Hepatocyte (in vitro differentiated cells): ENCODE measurements around the gene LAMA3. TPM values are rescaled to one million over a fixed set of nuclear protein-coding genes. Genes with fewer than 3 reads are reported as not detected.

ENCODE experiments used
- DNase-seq: peaks from one replicate; pipeline ENCODE4 v3.0.0-alpha.2; 2016; ENCODE audit warnings: low spot score
- H2AFZ ChIP-seq: fragments of 200-600 bp; sonication (generic); 2 replicates; pipeline ENCODE4 v1.6.0; 2016; ENCODE audit warnings: antibody characterized with exemption, mild to moderate bottlenecking
- H3K27ac ChIP-seq: fragments of 200-600 bp; sonication (generic); 2 replicates; pipeline ENCODE4 v1.5.1; 2016; ENCODE audit warnings: mild to moderate bottlenecking
- H3K27me3 ChIP-seq: fragments of 200-600 bp; sonication (generic); 2 replicates; pipeline ENCODE4 v1.6.1; 2016
- H3K36me3 ChIP-seq: fragments of 200-600 bp; sonication (generic); replicated peaks from 2 replicates; pipeline ENCODE4 v1.5.1; 2016; ENCODE audit warnings: low read depth; ENCODE audit not compliant: insufficient read depth
- H3K4me1 ChIP-seq: fragments of 200-600 bp; sonication (generic); 2 replicates; pipeline ENCODE4 v1.5.1; 2016; ENCODE audit warnings: mild to moderate bottlenecking, moderate library complexity; ENCODE audit not compliant: insufficient read depth
- H3K4me2 ChIP-seq: fragments of 200-600 bp; sonication (generic); 2 replicates; pipeline ENCODE4 v1.6.0; 2016
- H3K4me3 ChIP-seq: fragments of 200-600 bp; sonication (generic); 2 replicates; pipeline ENCODE4 v1.5.1; 2016; ENCODE audit warnings: mild to moderate bottlenecking
- H3K79me2 ChIP-seq: fragments of 200-600 bp; sonication (generic); 2 replicates; pipeline ENCODE4 v1.6.0; 2017; ENCODE audit warnings: mild to moderate bottlenecking
- H3K9me2 ChIP-seq: fragments of 200-600 bp; sonication (generic); replicated peaks from 2 replicates; pipeline ENCODE4 v1.6.0; 2017; ENCODE audit warnings: mild to moderate bottlenecking; ENCODE audit not compliant: insufficient read depth
- H3K9me3 ChIP-seq: fragments of 200-600 bp; sonication (generic); 2 replicates; pipeline ENCODE4 v1.5.1; 2016; ENCODE audit warnings: low read depth, mild to moderate bottlenecking
- H4K20me1 ChIP-seq: fragments of 200-600 bp; sonication (generic); 2 replicates; pipeline ENCODE4 v1.6.0; 2016; ENCODE audit warnings: mild to moderate bottlenecking; ENCODE audit not compliant: insufficient read depth, poor library complexity, severe bottlenecking
- CTCF ChIP-seq: fragments of 200-600 bp; sonication (generic); IDR thresholded peaks from 2 replicates; pipeline ENCODE4 v1.5.1; 2016; ENCODE audit warnings: antibody characterized with exemption, mild to moderate bottlenecking; ENCODE audit not compliant: poor library complexity
- EZH2 ChIP-seq: fragments of 200-600 bp; sonication (generic); IDR thresholded peaks from 2 replicates; pipeline ENCODE4 v1.6.1; 2016; ENCODE audit warnings: antibody characterized with exemption, mild to moderate bottlenecking, borderline replicate concordance
- EZH2phosphoT487 ChIP-seq: fragments of 200-600 bp; sonication (generic); IDR thresholded peaks from one replicate; pipeline ENCODE4 v1.6.1; 2018; ENCODE audit warnings: antibody characterized with exemption, mild to moderate bottlenecking, low read depth, moderate library complexity; ENCODE audit not compliant: unreplicated experiment, severe bottlenecking
- WGBS: methylation state at CpG from one replicate; pipeline ENCODE4 v1.1.6; 2016; ENCODE audit warnings: low lambda C conversion rate; ENCODE audit errors: missing lambda C conversion rate; 5-methylcytosine and 5-hydroxymethylcytosine counted together
- polyA plus RNA-seq: library from polyadenylated mRNA; unstranded; fragments of >200 nt; fragmentation: Nextera tagmentation; extraction: Ambion mirVana; gene quantifications from 2 replicates; pipeline ENCODE4 v1.2.1, GENCODE V29; 2016
- total RNA-seq: library from RNA; depleted of rRNA; stranded (reverse); fragments of >200 nt; gene quantifications from 2 replicates; pipeline ENCODE4 v1.2.3, GENCODE V29; 2014

Gene LAMA3
- total and polyA plus RNA-seq, 2 experiments from 2014 or later = 29.9 to 52.1 TPM

- no peaks in the 10 kb centered on the region for H3K9me3 ChIP-seq
- H2AFZ ChIP-seq = no peak overlapping the region
- TF ChIP-seq EZH2phosphoT487 (no peak), CTCF (no peak), EZH2 (no peak)
- no peaks in the 10 kb centered on the region for H3K9me2 ChIP-seq
- H3K36me3 ChIP-seq = no peaks in the 10 kb centered on the region
- no peak for DNase-seq
- no peak overlapping the region for H3K4me3 ChIP-seq
- no peak overlapping the region for H3K4me2 ChIP-seq
- H3K27ac ChIP-seq = no peak overlapping the region
- no peaks in the 10 kb centered on the region for H4K20me1 ChIP-seq
- H3K27me3 ChIP-seq = no peaks in the 10 kb centered on the region
- 90% methylated on average over 2 of the region's 2 CpGs for WGBS
- H3K4me1 ChIP-seq = peaks cover 36% of the 10 kb centered on the region
- no peaks in the 10 kb centered on the region for H3K79me2 ChIP-seq
These were observed 191.8 kb downstream of the LAMA3 start for GRCh38 chr18:23880931-23881617.

DNA sequence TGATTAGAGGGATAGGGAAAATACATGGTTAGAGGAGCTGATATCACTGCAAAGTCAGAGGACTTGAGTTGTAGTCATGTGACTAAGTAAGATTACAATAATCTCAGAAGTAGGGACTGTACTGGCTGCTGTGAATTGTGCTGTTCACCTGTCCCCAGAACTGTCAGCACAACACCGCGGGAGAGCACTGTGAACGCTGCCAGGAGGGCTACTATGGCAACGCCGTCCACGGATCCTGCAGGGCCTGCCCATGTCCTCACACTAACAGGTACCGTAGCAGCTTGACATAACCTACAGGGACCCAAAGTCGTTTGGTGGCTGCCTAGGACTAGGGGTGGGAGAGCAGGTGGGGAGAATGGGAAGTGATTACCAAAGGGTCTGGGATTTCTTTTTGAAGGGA, 192.5 kb downstream of the LAMA3 start:
- Histone ChIP-seq H3K9me2 (no peaks in the 10 kb centered on the region), H3K9me3 (no peaks in the 10 kb centered on the region), H3K4me3 (no peak overlapping the region), H2AFZ (no peak overlapping the region), H3K4me2 (no peak overlapping the region), H3K79me2 (no peaks in the 10 kb centered on the region), H3K27ac (peak overlapping the region; percentile 90), H3K27me3 (no peaks in the 10 kb centered on the region), H3K4me1 (peaks cover 38% of the 10 kb centered on the region), H3K36me3 (no peaks in the 10 kb centered on the region), H4K20me1 (no peaks in the 10 kb centered on the region)
- WGBS = 90% methylated on average over 8 of the region's 8 CpGs
- no peak for TF ChIP-seq EZH2phosphoT487
- TF ChIP-seq CTCF = no peak
- TF ChIP-seq EZH2 = no peak
- no peak for DNase-seq

GRCh38 chr18:23882616-23883276, 193.5 kb downstream of the LAMA3 start:
- peaks cover 42% of the 10 kb centered on the region for H3K4me1 ChIP-seq
- no peaks in the 10 kb centered on the region for H3K79me2 ChIP-seq
- H3K36me3 ChIP-seq = no peaks in the 10 kb centered on the region
- H3K27me3 ChIP-seq = no peaks in the 10 kb centered on the region
- no peak overlapping the region for H3K4me2 ChIP-seq
- peak overlapping the region; percentile 90 for H3K27ac ChIP-seq
- H3K4me3 ChIP-seq = no peak overlapping the region
- no peak for TF ChIP-seq CTCF
- TF ChIP-seq EZH2 = no peak
- TF ChIP-seq EZH2phosphoT487 = no peak
- no peaks in the 10 kb centered on the region for H3K9me2 ChIP-seq
- no peak overlapping the region for H2AFZ ChIP-seq
- WGBS = 96% methylated on average over 4 of the region's 4 CpGs
- no peaks in the 10 kb centered on the region for H4K20me1 ChIP-seq
- DNase-seq = no peak
- no peaks in the 10 kb centered on the region for H3K9me3 ChIP-seq
